Endothelial cell (in vitro differentiated cells): ENCODE measurements around the gene ADGRA1. TPM values are rescaled to one million over a fixed set of nuclear protein-coding genes. Genes with fewer than 3 reads are reported as not detected.

Experiments
- DNase-seq: peaks from one replicate; pipeline ENCODE4 v3.0.0; 2021; ENCODE audit warnings: low spot score
- H3K27ac Mint-ChIP-seq: one replicate; pipeline ENCODE4 v1.8.0; 2021; ENCODE audit warnings: mixed read lengths, inconsistent platforms; ENCODE audit not compliant: unreplicated experiment
- H3K27me3 Mint-ChIP-seq: one replicate; pipeline ENCODE4 v1.8.0; 2021; ENCODE audit warnings: mild to moderate bottlenecking, moderate library complexity, mixed read lengths, inconsistent platforms; ENCODE audit not compliant: unreplicated experiment
- H3K36me3 Mint-ChIP-seq: one replicate; pipeline ENCODE4 v1.8.0; 2021; ENCODE audit warnings: mild to moderate bottlenecking, low read depth, mixed read lengths, inconsistent platforms; ENCODE audit not compliant: unreplicated experiment
- H3K4me1 Mint-ChIP-seq: one replicate; pipeline ENCODE4 v1.8.0; 2021; ENCODE audit warnings: mild to moderate bottlenecking, mixed read lengths, inconsistent platforms; ENCODE audit not compliant: unreplicated experiment
- H3K4me3 Mint-ChIP-seq: one replicate; pipeline ENCODE4 v1.8.0; 2021; ENCODE audit warnings: mild to moderate bottlenecking, mixed read lengths, inconsistent platforms; ENCODE audit not compliant: unreplicated experiment
- H3K9me3 Mint-ChIP-seq: one replicate; pipeline ENCODE4 v1.8.0; 2021; ENCODE audit warnings: mixed read lengths, inconsistent platforms; ENCODE audit not compliant: unreplicated experiment
- CTCF ChIP-seq: fragments of 200-600 bp; sonication (generic); IDR thresholded peaks from one replicate; pipeline ENCODE4 v1.5.0; 2021; ENCODE audit warnings: antibody characterized with exemption; ENCODE audit not compliant: unreplicated experiment
- total RNA-seq: library from RNA; stranded (reverse); fragmentation: NEBNext Ultra II Directional; extraction: Animal tissue kit (Norgen Biotek cat#: 25700); gene quantifications from one replicate; pipeline ENCODE4 v1.2.1, GENCODE V29; 2021; ENCODE audit not compliant: unreplicated experiment

Gene ADGRA1
- total RNA-seq, 1 donor from 2014 or later = not detected

GRCh38 chr10:133059571-133059970 lies 28.2 kb upstream of the ADGRA1 start:
- H3K27ac Mint-ChIP-seq = no peak overlapping the region
- H3K36me3 Mint-ChIP-seq = no peaks in the 10 kb centered on the region
- no peaks in the 10 kb centered on the region for H3K9me3 Mint-ChIP-seq

GRCh38 chr10:133060022-133060421 lies 27.7 kb upstream of the ADGRA1 start:
- peaks cover 19% of the 10 kb centered on the region for H3K27me3 Mint-ChIP-seq
- no peak for TF ChIP-seq CTCF

More at GRCh38 chr10:133059571-133059970, 28.2 kb upstream of the ADGRA1 start:
- Mint-ChIP-seq H3K4me1 (peaks cover 5% of the 10 kb centered on the region), H3K27me3 (peaks cover 19% of the 10 kb centered on the region), H3K4me3 (no peak overlapping the region)
- no peak for TF ChIP-seq CTCF
- no peak for DNase-seq

DNA sequence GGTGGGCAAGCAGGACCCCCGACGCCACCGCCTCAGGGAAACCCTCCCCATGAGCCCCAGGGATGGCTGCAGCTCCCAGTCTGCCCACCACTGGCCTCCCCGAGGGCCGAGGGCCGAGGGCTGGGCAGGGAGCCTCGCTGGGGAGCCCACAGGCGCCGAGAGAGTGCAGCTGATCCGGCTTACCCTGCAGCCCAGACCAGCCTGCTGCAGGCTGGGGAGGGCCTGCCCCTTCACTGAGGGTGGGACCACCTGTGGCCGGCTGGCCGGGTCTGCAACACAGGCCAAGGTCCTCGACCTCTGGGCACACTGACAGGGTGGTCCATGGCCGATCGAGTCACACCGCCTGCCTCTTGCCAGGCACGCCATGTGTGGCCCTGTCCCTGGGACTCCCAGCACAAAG lies 27.3 kb upstream of the ADGRA1 start:
- DNase-seq = no peak
- peaks cover 5% of the 10 kb centered on the region for H3K4me1 Mint-ChIP-seq
- no peaks in the 10 kb centered on the region for H3K9me3 Mint-ChIP-seq
- H3K4me3 Mint-ChIP-seq = no peak overlapping the region
- H3K27me3 Mint-ChIP-seq = peaks cover 18% of the 10 kb centered on the region
- no peak for TF ChIP-seq CTCF
- H3K27ac Mint-ChIP-seq = no peak overlapping the region
- no peaks in the 10 kb centered on the region for H3K36me3 Mint-ChIP-seq

More at GRCh38 chr10:133060022-133060421, 27.7 kb upstream of the ADGRA1 start:
- Mint-ChIP-seq H3K9me3 (no peaks in the 10 kb centered on the region), H3K4me1 (peaks cover 5% of the 10 kb centered on the region), H3K27ac (no peak overlapping the region), H3K36me3 (no peaks in the 10 kb centered on the region), H3K4me3 (no peak overlapping the region)
- no peak for DNase-seq

GRCh38 chr10:133060881-133061280 lies 26.8 kb upstream of the ADGRA1 start:
- peaks cover 17% of the 10 kb centered on the region for H3K27me3 Mint-ChIP-seq
- no peak overlapping the region for H3K4me3 Mint-ChIP-seq
- no peak for DNase-seq
- no peak for TF ChIP-seq CTCF
- no peak overlapping the region for H3K27ac Mint-ChIP-seq
- H3K36me3 Mint-ChIP-seq = no peaks in the 10 kb centered on the region
- H3K4me1 Mint-ChIP-seq = peaks cover 5% of the 10 kb centered on the region
- H3K9me3 Mint-ChIP-seq = no peaks in the 10 kb centered on the region

GRCh38 chr10:133061296-133062038 lies 26.3 kb upstream of the ADGRA1 start:
- Mint-ChIP-seq H3K36me3 (no peaks in the 10 kb centered on the region), H3K27me3 (peaks cover 17% of the 10 kb centered on the region), H3K4me1 (peaks cover 5% of the 10 kb centered on the region), H3K4me3 (no peak overlapping the region), H3K27ac (no peak overlapping the region), H3K9me3 (no peaks in the 10 kb centered on the region)
- no peak for DNase-seq
- TF ChIP-seq CTCF = no peak
